Fibroblast of pulmonary artery (primary cell): ENCODE measurements around the gene SLC25A21.
"Not testable (repeated sequence)": the region's sequence is repeated elsewhere in the genome, so short reads cannot be mapped to it uniquely, and the experiment has no call there.

ENCODE experiments used
- DNase-seq: peaks from one replicate; pipeline ENCODE4 v3.0.0-alpha.2; 2010; ENCODE audit warnings: low read depth
- H3K4me3 ChIP-seq: replicated peaks from 2 replicates; pipeline ENCODE4 v1.5.1; 2011; ENCODE audit warnings: low read depth, mild to moderate bottlenecking, control low read depth, low read length, moderate library complexity
- CTCF ChIP-seq: IDR thresholded peaks from 2 replicates; pipeline ENCODE4 v1.5.1; 2011; ENCODE audit warnings: mild to moderate bottlenecking, control low read depth, low read length, inconsistent platforms; ENCODE audit errors: missing control alignments

The SLC25A21 gene

GRCh38 chr14:36874396-36875138 is 297.8 kb downstream of the SLC25A21 start:
- no peak for DNase-seq
- no peak for TF ChIP-seq CTCF
- no peak overlapping the region for H3K4me3 ChIP-seq

GRCh38 chr14:36870776-36871175 is 301.6 kb downstream of the SLC25A21 start:
- no peak for TF ChIP-seq CTCF
- H3K4me3 ChIP-seq = no peak overlapping the region
- DNase-seq = no peak

- no peak overlapping the region for H3K4me3 ChIP-seq
- no peak for TF ChIP-seq CTCF
- no peak for DNase-seq
Measured at GRCh38 chr14:36869125-36869524, 303.3 kb downstream of the SLC25A21 start.

GRCh38 chr14:36866867-36867266 is 305.5 kb downstream of the SLC25A21 start:
- TF ChIP-seq CTCF = no peak
- DNase-seq = no peak
- H3K4me3 ChIP-seq = no peak overlapping the region

GRCh38 chr14:36863271-36863670 is 309.1 kb downstream of the SLC25A21 start:
- TF ChIP-seq CTCF = no peak
- no peak overlapping the region for H3K4me3 ChIP-seq
- DNase-seq = no peak

GRCh38 chr14:36862237-36862636 is 310.2 kb downstream of the SLC25A21 start:
- DNase-seq, H3K4me3 ChIP-seq: not testable (repeated sequence)

- no peak overlapping the region for H3K4me3 ChIP-seq
- no peak for DNase-seq
- no peak for TF ChIP-seq CTCF
Measured at GRCh38 chr14:36860831-36861230, 311.6 kb downstream of the SLC25A21 start.
